H9 (cell line): ENCODE data around the gene IL15. TPM values are rescaled to one million over a fixed set of nuclear protein-coding genes. Genes with fewer than 3 reads are reported as not detected.

Experiments used
- DNase-seq: peaks from one replicate; pipeline ENCODE4 v3.0.0-alpha.2; 2017
- H2AFZ ChIP-seq: one replicate; pipeline ENCODE4 v1.6.1; 2013; ENCODE audit warnings: mild to moderate bottlenecking, low read length, control low read depth, moderate library complexity
- H2AK5ac ChIP-seq: 2 replicates; pipeline ENCODE4 v1.6.1; 2013; ENCODE audit warnings: low read length, control low read depth, mixed read lengths; ENCODE audit not compliant: insufficient read length
- H2BK120ac ChIP-seq: one replicate; pipeline ENCODE4 v1.6.1; 2013; ENCODE audit warnings: low read depth, mild to moderate bottlenecking, low read length, control low read depth, inconsistent platforms; ENCODE audit not compliant: poor library complexity, severe bottlenecking
- H2BK12ac ChIP-seq: 2 replicates; pipeline ENCODE4 v1.6.1; 2013; ENCODE audit warnings: low read length, control low read depth, mixed read lengths, low read depth; ENCODE audit not compliant: insufficient read length
- H2BK15ac ChIP-seq: 2 replicates; pipeline ENCODE4 v1.6.1; 2013; ENCODE audit warnings: low read depth, low read length, control low read depth
- H2BK20ac ChIP-seq: one replicate; pipeline ENCODE4 v1.6.1; 2013; ENCODE audit warnings: low read depth, mild to moderate bottlenecking, low read length, control low read depth, inconsistent platforms; ENCODE audit not compliant: poor library complexity, severe bottlenecking
- H2BK5ac ChIP-seq: 2 replicates; pipeline ENCODE4 v1.6.1; 2013; ENCODE audit warnings: low read length, control low read depth, mixed read lengths; ENCODE audit not compliant: insufficient read length
- H3K14ac ChIP-seq: 2 replicates; pipeline ENCODE4 v1.6.1; 2013; ENCODE audit warnings: low read length, control low read depth; ENCODE audit not compliant: insufficient read depth
- H3K18ac ChIP-seq: 2 replicates; pipeline ENCODE4 v1.6.1; 2013; ENCODE audit warnings: low read depth, mild to moderate bottlenecking, mixed read lengths, low read length, control low read depth; ENCODE audit not compliant: insufficient read length
- H3K23ac ChIP-seq: 2 replicates; pipeline ENCODE4 v1.6.1; 2013; ENCODE audit warnings: low read length, control low read depth, mixed read lengths, low read depth; ENCODE audit not compliant: insufficient read length
- H3K23me2 ChIP-seq: 2 replicates; pipeline ENCODE4 v1.6.1; 2013; ENCODE audit warnings: low read depth, mild to moderate bottlenecking, mixed read lengths, low read length, control low read depth; ENCODE audit not compliant: insufficient read length, poor library complexity, severe bottlenecking
- H3K27ac ChIP-seq: 2 replicates; pipeline ENCODE4 v1.5.1; 2013; ENCODE audit warnings: low read length, control low read depth, mixed read lengths, low read depth; ENCODE audit not compliant: insufficient read length
- H3K27me3 ChIP-seq: 2 replicates; pipeline ENCODE4 v1.6.1; 2013; ENCODE audit warnings: low read length, control low read depth, inconsistent platforms; ENCODE audit not compliant: insufficient read depth
- H3K4ac ChIP-seq: 2 replicates; pipeline ENCODE4 v1.6.1; 2013; ENCODE audit warnings: low read depth, mild to moderate bottlenecking, control low read depth, inconsistent platforms, low read length, moderate library complexity
- H3K4me1 ChIP-seq: 2 replicates; pipeline ENCODE4 v1.6.1; 2013; ENCODE audit warnings: low read length, control low read depth, inconsistent platforms; ENCODE audit not compliant: insufficient read depth
- H3K4me2 ChIP-seq: 2 replicates; pipeline ENCODE4 v1.6.1; 2013; ENCODE audit warnings: low read length, control low read depth, mixed read lengths; ENCODE audit not compliant: insufficient read length, insufficient read depth
- H3K56ac ChIP-seq: 2 replicates; pipeline ENCODE4 v1.6.1; 2013; ENCODE audit warnings: low read depth, mild to moderate bottlenecking, mixed read lengths, low read length, control low read depth; ENCODE audit not compliant: insufficient read length
- H3K79me1 ChIP-seq: 2 replicates; pipeline ENCODE4 v1.6.1; 2013; ENCODE audit warnings: low read depth, mild to moderate bottlenecking, moderate library complexity, low read length, control low read depth, inconsistent platforms; ENCODE audit not compliant: insufficient read depth, poor library complexity, severe bottlenecking
- H3K79me2 ChIP-seq: 2 replicates; pipeline ENCODE4 v1.6.1; 2013; ENCODE audit warnings: low read length, control low read depth, inconsistent platforms; ENCODE audit not compliant: insufficient read depth
- H3K9ac ChIP-seq: 2 replicates; pipeline ENCODE4 v1.6.1; 2013; ENCODE audit warnings: low read length, control low read depth, mixed read lengths; ENCODE audit not compliant: insufficient read length; ENCODE audit errors: extremely low read depth
- H3K9me3 ChIP-seq: one replicate; pipeline ENCODE4 v1.6.1; 2013; ENCODE audit warnings: low read depth, low read length, inconsistent platforms; ENCODE audit not compliant: control insufficient read depth
- H3T11ph ChIP-seq: one replicate; pipeline ENCODE4 v1.6.1; 2013; ENCODE audit warnings: mild to moderate bottlenecking, low read length, control low read depth, inconsistent platforms
- H4K20me1 ChIP-seq: one replicate; pipeline ENCODE4 v1.6.1; 2013; ENCODE audit not compliant: control insufficient read depth, insufficient read length, insufficient read depth
- H4K5ac ChIP-seq: 2 replicates; pipeline ENCODE4 v1.6.1; 2013; ENCODE audit warnings: low read depth, mild to moderate bottlenecking, mixed read lengths, low read length, control low read depth; ENCODE audit not compliant: insufficient read length
- H4K8ac ChIP-seq: replicated peaks from 2 replicates; pipeline ENCODE4 v1.6.1; 2013; ENCODE audit warnings: low read length, control low read depth, mixed read lengths, low read depth; ENCODE audit not compliant: insufficient read length
- H4K91ac ChIP-seq: 2 replicates; pipeline ENCODE4 v1.6.1; 2013; ENCODE audit warnings: low read depth, mild to moderate bottlenecking, moderate library complexity, mixed read lengths, low read length, control low read depth; ENCODE audit not compliant: insufficient read length
- H3K27ac Mint-ChIP-seq, 3 experiments: 2 replicates in 2 of 3; 3 replicates in 1 of 3; pipeline ENCODE4 v1.8.0; 2020 to 2021; ENCODE audit warnings: mixed read lengths in 3 of 3, mild to moderate bottlenecking in 1 of 3, moderate library complexity in 1 of 3
- H3K27me3 Mint-ChIP-seq: 2 replicates; pipeline ENCODE4 v1.8.0; 2021; ENCODE audit warnings: low read depth, mild to moderate bottlenecking, moderate library complexity, mixed read lengths
- H3K36me3 Mint-ChIP-seq, 3 experiments: 2 replicates in 2 of 3; 3 replicates in 1 of 3; pipeline ENCODE4 v1.8.0; 2020 to 2021; ENCODE audit warnings: low read depth in 3 of 3, mixed read lengths in 3 of 3; ENCODE audit not compliant: insufficient read depth in 1 of 3
- H3K4me1 Mint-ChIP-seq, 2 experiments: 2 replicates each; pipeline ENCODE4 v1.8.0; 2020; ENCODE audit warnings: mixed read lengths in 2 of 2
- H3K4me3 Mint-ChIP-seq, 2 experiments: 2 replicates in 1 of 2; 3 replicates in 1 of 2; pipeline ENCODE4 v1.8.0; 2020 to 2021; ENCODE audit warnings: mild to moderate bottlenecking in 2 of 2, mixed read lengths in 2 of 2, moderate library complexity in 1 of 2
- H3K9me3 Mint-ChIP-seq, 2 experiments: 2 replicates in 1 of 2; 3 replicates in 1 of 2; pipeline ENCODE4 v1.8.0; 2020; ENCODE audit warnings: mild to moderate bottlenecking in 2 of 2, mixed read lengths in 2 of 2, moderate library complexity in 1 of 2
- WGBS: extraction: QIAGEN DNeasy Blood & Tissue Kit; methylation state at CpG from one replicate; pipeline ENCODE4 v1.1.7; 2013; ENCODE audit warnings: missing lambda C conversion rate, low lambda C conversion rate, mixed read lengths; ENCODE audit not compliant: insufficient read length; ENCODE audit errors: extremely low coverage; 5-methylcytosine and 5-hydroxymethylcytosine counted together
- total RNA-seq: library from RNA; stranded (reverse); gene quantifications from 2 replicates; pipeline ENCODE4 v1.2.1, GENCODE V29; 2021
- TF ChIP-seq, protein P1 (sequence below): fragments of 200-600 bp; sonication (generic); conservative IDR thresholded peaks from 3 replicates; pipeline ENCODE4 v1.8.0; 2021; ENCODE audit warnings: antibody characterized with exemption, mild to moderate bottlenecking

The IL15 gene
- total RNA-seq, 1 experiment from 2014 or later, result 0.61 TPM

DNA sequence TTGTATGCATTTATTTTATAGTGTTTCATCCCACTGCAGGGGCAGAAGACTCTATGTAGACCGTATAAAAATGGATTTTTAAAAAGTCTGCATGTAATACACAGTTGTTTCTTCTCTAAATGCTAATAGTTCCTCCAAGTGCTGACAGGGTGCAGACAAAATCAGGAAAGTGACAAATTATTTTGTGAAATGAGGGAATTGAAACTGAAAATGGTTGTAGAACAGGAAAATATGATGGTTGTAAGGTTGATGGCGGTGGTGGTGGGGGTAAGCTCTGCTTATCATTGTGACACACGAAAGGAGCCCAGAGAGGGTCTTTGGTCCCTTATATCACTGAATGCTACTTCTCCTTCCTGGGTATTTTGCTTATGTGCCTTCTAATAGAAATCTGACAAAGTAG lies 4.3 kb downstream of the IL15 start:
- TF ChIP-seq, protein P1, sequence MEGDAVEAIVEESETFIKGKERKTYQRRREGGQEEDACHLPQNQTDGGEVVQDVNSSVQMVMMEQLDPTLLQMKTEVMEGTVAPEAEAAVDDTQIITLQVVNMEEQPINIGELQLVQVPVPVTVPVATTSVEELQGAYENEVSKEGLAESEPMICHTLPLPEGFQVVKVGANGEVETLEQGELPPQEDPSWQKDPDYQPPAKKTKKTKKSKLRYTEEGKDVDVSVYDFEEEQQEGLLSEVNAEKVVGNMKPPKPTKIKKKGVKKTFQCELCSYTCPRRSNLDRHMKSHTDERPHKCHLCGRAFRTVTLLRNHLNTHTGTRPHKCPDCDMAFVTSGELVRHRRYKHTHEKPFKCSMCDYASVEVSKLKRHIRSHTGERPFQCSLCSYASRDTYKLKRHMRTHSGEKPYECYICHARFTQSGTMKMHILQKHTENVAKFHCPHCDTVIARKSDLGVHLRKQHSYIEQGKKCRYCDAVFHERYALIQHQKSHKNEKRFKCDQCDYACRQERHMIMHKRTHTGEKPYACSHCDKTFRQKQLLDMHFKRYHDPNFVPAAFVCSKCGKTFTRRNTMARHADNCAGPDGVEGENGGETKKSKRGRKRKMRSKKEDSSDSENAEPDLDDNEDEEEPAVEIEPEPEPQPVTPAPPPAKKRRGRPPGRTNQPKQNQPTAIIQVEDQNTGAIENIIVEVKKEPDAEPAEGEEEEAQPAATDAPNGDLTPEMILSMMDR, result no peak

More for the DNA sequence above, 4.3 kb downstream of the IL15 start:
- H2AFZ ChIP-seq, result no peak overlapping the region
- no peak overlapping the region for H4K5ac ChIP-seq
- H3K27ac Mint-ChIP-seq, result no peak overlapping the region; a peak in 1 of 7 replicates
- no peak overlapping the region for H2BK120ac ChIP-seq
- no peaks in the 10 kb centered on the region for H3K79me1 ChIP-seq
- H3K4ac ChIP-seq, result no peak overlapping the region
- H3K36me3 Mint-ChIP-seq, result no peaks in the 10 kb centered on the region
- no peak overlapping the region for H2AK5ac ChIP-seq
- no peak overlapping the region for H3K56ac ChIP-seq
- no peak overlapping the region for H3K27ac ChIP-seq
- no peaks in the 10 kb centered on the region for H3K9me3 ChIP-seq
- no peaks in the 10 kb centered on the region for H3K9me3 Mint-ChIP-seq
- H2BK12ac ChIP-seq, result no peak overlapping the region
- no peak overlapping the region for H4K8ac ChIP-seq
- H3K27me3 Mint-ChIP-seq, result peaks cover 28% of the 10 kb centered on the region
- no peak overlapping the region for H2BK15ac ChIP-seq
- no peaks in the 10 kb centered on the region for H3K79me2 ChIP-seq
- no peak overlapping the region for H3K14ac ChIP-seq
- no peaks in the 10 kb centered on the region for H4K20me1 ChIP-seq
- no peaks in the 10 kb centered on the region; the same call in 1 of the 2 replicates for H3K27me3 ChIP-seq
- H3K23ac ChIP-seq, result no peak overlapping the region
- no peak overlapping the region for H3K18ac ChIP-seq
- no peak overlapping the region for H2BK20ac ChIP-seq
- no peak overlapping the region for H4K91ac ChIP-seq
- no peak for DNase-seq
- no peak overlapping the region for H3K9ac ChIP-seq
- peaks cover 3 to 6% of the 10 kb centered on the region in 2 experiments; a peak in 3 of 4 replicates for H3K4me1 Mint-ChIP-seq
- no CpG with 5 or more reads among the region's 3 CpGs for WGBS
- H3K4me1 ChIP-seq, result no peaks in the 10 kb centered on the region
- H3K23me2 ChIP-seq, result peaks cover 11% of the 10 kb centered on the region
- H2BK5ac ChIP-seq, result no peak overlapping the region
- H3K4me2 ChIP-seq, result no peak overlapping the region
- no peak overlapping the region for H3T11ph ChIP-seq
- no peak overlapping the region for H3K4me3 Mint-ChIP-seq
